GM12892 (cell line): ENCODE measurements around the gene ACOT7.
A peak's percentile ranks its signal among the peaks of the same experiment; 100 is the strongest.

Experiments used
- DNase-seq: peaks from one replicate; pipeline ENCODE4 v3.0.0; 2011; ENCODE audit not compliant: insufficient read length
- FAIRE-seq: peaks from 2 replicates; lab custom pipeline; 2011; peaks lifted over from hg19 to GRCh38; lab: Jason Lieb, UNC
- POLR2A ChIP-seq: IDR thresholded peaks from 2 replicates; pipeline ENCODE4 v1.6.1; 2011; ENCODE audit warnings: low read depth, low read length, control low read depth
- POLR2AphosphoS5 ChIP-seq: IDR thresholded peaks from 2 replicates; pipeline ENCODE4 v1.6.1; 2011; ENCODE audit warnings: low read depth, low read length, control low read depth
- TAF1 ChIP-seq: IDR thresholded peaks from 2 replicates; pipeline ENCODE4 v1.6.1; 2011; ENCODE audit warnings: low read depth, mild to moderate bottlenecking, control low read depth, low read length, borderline replicate concordance

The ACOT7 gene

GRCh38 chr1:6269296-6269695 is 124.3 kb downstream of the ACOT7 start:
- FAIRE-seq (no peak), DNase-seq (no peak)
- TF ChIP-seq POLR2AphosphoS5, result no peak
- TF ChIP-seq TAF1, result no peak
- TF ChIP-seq POLR2A, result no peak

- no peak for DNase-seq
- TF ChIP-seq TAF1 (no peak), POLR2A (no peak), POLR2AphosphoS5 (no peak)
- FAIRE-seq, result no peak
These were observed 125.2 kb downstream of the ACOT7 start for GRCh38 chr1:6268415-6268814.

- TF ChIP-seq TAF1, result no peak
- TF ChIP-seq POLR2AphosphoS5, result no peak
- TF ChIP-seq POLR2A, result no peak
- no peak for DNase-seq
- no peak for FAIRE-seq
These were observed 125.8 kb downstream of the ACOT7 start for GRCh38 chr1:6267686-6268322.

GRCh38 chr1:6266641-6267040 is 126.9 kb downstream of the ACOT7 start:
- no peak for FAIRE-seq
- DNase-seq, result no peak
- no peak for TF ChIP-seq POLR2A

GRCh38 chr1:6265151-6265550 is 128.4 kb downstream of the ACOT7 start:
- DNase-seq, result no peak
- FAIRE-seq, result no peak
- TF ChIP-seq POLR2AphosphoS5 (no peak), POLR2A (no peak), TAF1 (no peak)

- TF ChIP-seq POLR2AphosphoS5, result no peak
- DNase-seq (no peak), FAIRE-seq (no peak)
These were observed 129.9 kb downstream of the ACOT7 start for GRCh38 chr1:6263716-6264115.

GRCh38 chr1:6262555-6263420 is 130.8 kb downstream of the ACOT7 start:
- FAIRE-seq, result no peak
- no peak for DNase-seq
- TF ChIP-seq POLR2AphosphoS5, result no peak
- no peak for TF ChIP-seq POLR2A
- TF ChIP-seq TAF1, result no peak

- DNase-seq (no peak), FAIRE-seq (no peak)
- no peak for TF ChIP-seq POLR2AphosphoS5
- TF ChIP-seq TAF1, result no peak
- no peak for TF ChIP-seq POLR2A
These were observed 132.0 kb downstream of the ACOT7 start for GRCh38 chr1:6261615-6261995.

- no peak for TF ChIP-seq POLR2AphosphoS5
- DNase-seq (peak; percentile 73), FAIRE-seq (peak; percentile 69)
These were observed 132.5 kb downstream of the ACOT7 start, which contains the start of gene GPR153 for GRCh38 chr1:6260961-6261614. Gene GPR153 (minus strand): TSS chr1:6261098. CDS start chr1:6254905, 6,193 bp downstream.

GRCh38 chr1:6260433-6260934 is 133.1 kb downstream of the ACOT7 start:
- TF ChIP-seq TAF1 (no peak), POLR2A (no peak), POLR2AphosphoS5 (no peak)
- DNase-seq (peak; percentile 50), FAIRE-seq (no peak)

GRCh38 chr1:6259491-6260362 is 133.8 kb downstream of the ACOT7 start:
- peak; percentile 77 for FAIRE-seq
- peak; percentile 89 for DNase-seq
- no peak for TF ChIP-seq POLR2A
- no peak for TF ChIP-seq POLR2AphosphoS5
- TF ChIP-seq TAF1, result no peak
